ENCODE measurements around the gene SLCO1B1.

The SLCO1B1 gene

DNA sequence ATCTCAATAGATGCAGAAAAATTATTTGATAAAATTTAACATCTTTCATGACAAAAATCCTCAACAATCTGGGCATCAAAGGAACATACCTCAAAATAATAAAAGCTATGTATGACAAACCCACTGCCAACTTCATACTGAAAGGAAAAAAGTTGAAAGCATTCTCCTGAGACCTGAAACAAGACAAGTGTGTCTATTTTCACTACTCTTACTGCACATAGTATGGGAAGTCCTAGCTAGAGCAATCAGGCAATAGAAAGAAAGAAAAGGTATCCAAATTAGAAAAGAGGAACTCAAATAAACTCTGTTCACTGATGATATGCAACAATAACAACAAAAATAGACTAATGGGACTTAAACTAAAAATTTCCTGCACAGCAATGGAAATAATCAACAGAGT lies 90.1 kb downstream of the SLCO1B1 start:
- no peak for DNase-seq (ENCODE audit: low read depth, low spot score)

DNA sequence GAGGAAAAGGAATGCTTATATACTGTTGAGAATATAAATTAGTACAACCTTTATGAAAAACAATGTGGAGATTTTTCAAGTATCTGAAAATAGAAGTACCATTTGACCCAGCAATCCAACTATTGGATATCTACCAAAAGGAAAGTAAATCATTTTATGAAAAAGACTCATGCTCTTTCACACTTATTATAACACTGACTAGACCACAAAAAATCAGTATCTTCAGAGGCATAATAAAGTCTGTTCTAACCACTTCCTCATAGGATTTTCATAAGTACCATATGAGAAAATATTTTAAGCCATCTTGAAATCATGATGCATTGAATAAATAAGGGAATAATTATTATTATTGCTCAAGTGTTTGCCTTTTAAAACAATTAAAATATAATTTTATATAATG lies 90.8 kb downstream of the SLCO1B1 start:
- no peak for DNase-seq (ENCODE audit: low read depth, low spot score)

DNA sequence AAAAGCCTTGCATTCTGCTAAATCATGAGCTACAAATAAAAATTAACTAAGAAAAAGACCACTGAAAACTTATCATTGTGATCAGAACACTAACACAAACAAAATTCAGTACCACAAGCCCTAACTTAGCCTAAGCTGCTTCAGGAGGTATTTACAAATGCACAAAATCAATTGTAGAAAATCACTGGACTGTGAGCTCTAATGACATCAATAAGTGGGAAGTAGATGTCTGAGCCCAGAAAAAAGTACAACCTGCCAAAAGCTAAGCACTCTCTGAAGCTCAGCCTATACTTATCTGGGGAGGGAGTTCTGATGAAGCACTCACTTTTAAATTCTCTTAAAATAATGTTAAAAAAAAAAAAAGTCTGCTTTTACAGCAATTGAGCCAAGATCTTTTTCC lies 92.9 kb downstream of the SLCO1B1 start:
- DNase-seq (ENCODE audit: low read depth, low spot score), result no peak

DNA sequence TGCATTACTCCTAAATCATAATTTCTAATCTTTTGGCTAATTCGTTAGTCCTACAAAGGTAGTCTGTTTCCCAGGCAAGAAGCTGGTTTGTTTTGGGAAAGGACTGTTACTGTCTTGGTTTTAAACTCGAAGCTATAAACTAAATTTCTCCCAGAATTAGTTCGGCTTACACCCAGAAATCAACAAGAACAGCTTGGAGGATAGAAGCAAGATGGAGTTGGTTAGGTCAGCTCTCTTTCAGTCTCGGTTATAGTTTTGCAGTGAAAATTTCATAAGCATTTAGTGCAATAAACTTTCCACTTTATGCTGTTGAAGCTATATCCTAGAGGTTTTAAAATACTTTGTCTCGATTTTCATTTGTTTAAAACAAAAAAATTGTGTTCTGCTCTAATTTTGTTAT lies 103.4 kb downstream of the SLCO1B1 start:
- DNase-seq (ENCODE audit: low read depth, low spot score), result no peak

DNA sequence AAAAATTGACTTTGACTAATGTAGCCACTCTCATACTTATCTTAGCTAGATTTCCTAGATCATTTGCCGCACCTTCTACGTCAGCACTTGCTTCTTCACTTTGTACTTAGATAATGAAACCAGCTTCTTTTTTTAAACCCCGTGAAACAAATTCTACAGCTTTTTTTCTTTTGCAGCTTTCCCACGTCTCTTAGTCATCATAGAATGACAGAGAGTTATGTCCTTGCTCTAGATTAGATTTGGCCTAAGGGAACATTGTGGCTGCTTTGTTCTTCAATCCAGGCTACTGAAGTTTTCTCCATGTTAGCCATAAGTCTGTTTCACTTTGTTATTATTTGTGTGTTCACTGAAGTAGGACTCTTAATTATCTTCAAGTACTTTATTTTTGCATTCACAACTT lies 108.9 kb downstream of the SLCO1B1 start:
- DNase-seq (ENCODE audit: low read depth, low spot score), result no peak

DNA sequence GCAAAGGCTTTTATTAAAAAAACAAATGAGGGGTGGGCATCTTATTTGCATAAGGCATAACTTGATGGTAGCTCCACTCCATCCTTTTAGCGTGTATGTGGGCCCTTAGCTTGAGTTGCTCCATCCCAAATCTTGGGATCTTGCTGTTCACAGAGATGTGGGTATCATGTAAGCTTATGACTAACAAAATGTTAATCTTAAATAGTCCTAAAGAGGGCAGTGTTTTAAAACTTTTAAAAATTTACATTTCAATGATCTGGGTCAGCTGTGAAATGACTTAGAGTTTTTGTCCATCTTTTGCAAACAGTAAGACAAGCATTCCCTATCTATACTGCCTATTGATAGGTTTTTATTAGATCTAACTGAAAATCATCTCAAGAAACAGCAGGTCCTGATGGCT lies 117.7 kb downstream of the SLCO1B1 start:
- DNase-seq (ENCODE audit: low read depth, low spot score), result no peak

DNA sequence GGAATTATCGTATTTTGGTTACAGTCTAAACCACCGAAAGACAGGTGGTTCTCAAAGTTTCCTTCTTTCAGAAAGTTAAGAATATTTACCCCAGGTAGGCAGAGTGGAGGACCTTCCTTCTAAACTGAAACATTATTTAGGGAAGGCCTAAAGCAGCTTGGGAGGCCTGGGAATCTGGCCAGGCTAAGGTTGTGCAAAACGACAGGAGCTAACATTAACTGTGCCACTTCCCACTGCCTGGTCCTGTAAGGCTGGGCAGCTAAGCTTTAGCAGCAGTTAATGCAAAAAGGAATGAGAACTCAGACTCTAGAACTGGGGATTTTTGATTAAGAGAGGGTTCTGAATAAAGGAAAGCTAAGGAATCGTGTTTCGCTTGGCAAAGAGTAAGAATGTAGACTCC lies 121.1 kb downstream of the SLCO1B1 start:
- DNase-seq (ENCODE audit: low read depth, low spot score), result no peak

DNA sequence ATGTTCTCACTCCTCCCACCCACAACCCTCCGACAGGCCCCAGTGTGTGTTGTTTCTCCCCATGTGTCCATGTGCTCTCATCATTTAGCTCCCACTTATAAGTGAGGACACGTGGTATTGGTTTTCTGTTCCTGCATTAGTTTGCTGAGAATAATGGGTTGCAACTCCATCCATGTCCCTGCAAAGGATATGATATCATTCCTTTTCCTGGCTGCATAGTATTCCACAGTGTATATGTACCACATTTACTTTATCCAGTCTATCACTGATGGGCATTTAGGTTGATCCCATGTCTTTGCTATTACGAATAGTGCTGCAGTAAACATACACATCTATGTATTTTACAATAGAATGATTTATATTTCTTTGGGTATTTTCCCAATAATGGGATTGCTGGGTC lies 126.2 kb downstream of the SLCO1B1 start:
- DNase-seq (ENCODE audit: low read depth, low spot score), result no peak

DNA sequence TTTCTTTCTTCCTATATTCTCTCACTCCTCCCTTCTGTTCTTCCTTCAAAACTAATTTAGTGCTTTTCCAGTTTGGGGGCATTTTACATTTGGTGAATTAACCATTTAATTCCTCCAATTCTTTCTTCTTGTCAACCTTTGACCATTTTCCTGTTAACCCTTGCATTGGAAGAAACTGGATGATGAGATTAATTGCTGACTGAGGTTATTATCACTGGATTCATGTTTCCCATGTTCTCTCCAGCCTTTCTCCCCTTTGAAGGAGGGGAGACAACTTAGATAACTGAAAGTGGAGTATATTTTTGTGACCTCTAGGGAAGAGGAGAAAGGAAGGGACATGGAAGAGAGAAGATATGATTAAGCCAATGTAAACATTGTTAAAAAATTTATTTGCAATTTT lies 133.2 kb downstream of the SLCO1B1 start:
- no peak for DNase-seq (ENCODE audit: low read depth, low spot score)

DNA sequence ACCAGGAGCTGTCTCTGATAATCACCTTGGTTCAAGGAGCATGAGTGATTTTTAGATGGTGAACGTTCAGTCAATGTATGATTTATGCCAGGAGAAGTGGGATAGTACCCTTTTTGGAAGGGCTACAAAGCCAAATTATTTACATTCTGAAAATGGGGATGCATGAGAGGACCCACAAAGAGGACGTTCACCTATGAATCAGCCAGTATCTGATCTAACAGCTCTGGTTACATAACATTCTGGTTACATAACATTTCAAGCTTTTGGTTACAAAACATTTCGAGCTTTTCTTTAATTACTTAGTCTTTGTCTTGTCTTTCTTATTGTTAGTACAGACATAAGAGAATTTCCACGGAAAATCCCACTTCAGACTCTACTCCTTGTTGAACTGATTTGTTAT lies 134.9 kb downstream of the SLCO1B1 start:
- no peak for DNase-seq (ENCODE audit: low read depth, low spot score)

DNA sequence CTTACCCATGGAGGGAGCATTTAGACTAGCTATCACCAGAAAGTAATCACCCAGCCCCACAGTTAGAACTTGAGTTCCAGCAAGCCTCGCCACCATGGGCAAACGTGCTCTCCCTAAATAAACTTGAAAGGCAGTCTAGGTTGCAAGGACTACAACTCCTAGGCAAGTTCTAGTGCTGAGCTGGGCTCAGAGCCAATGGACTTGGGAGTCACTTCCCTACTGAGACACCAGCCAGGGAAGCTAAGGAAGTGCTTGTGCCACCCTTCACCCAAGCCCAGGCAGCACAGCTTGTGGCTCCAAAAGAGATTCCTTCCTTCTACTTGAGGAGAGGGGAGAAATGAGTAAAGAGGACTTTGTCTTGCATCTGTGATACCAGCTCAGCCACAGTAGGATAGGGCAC lies 145.8 kb downstream of the SLCO1B1 start:
- DNase-seq (ENCODE audit: low read depth, low spot score), result no peak
